Smooth muscle cell (in vitro differentiated cells): ENCODE data around the gene ETNPPL. TPM values are rescaled to one million over a fixed set of nuclear protein-coding genes. Genes with fewer than 3 reads are reported as not detected.

ENCODE experiments used
- DNase-seq: peaks from one replicate; lab custom pipeline; 2025; ENCODE audit not compliant: unreplicated experiment; lab: John Stamatoyannopoulos, UW
- H2AFZ ChIP-seq: fragments of 200-600 bp; sonication (generic); 2 replicates; pipeline ENCODE4 v1.6.0; 2016; ENCODE audit warnings: antibody characterized with exemption, low read depth, mild to moderate bottlenecking
- H3F3A ChIP-seq: fragments of 200-600 bp; sonication (generic); 2 replicates; pipeline ENCODE4 v1.6.0; 2017; ENCODE audit warnings: antibody characterized with exemption, low read depth
- H3K27ac ChIP-seq: fragments of 200-600 bp; sonication (generic); 2 replicates; pipeline ENCODE4 v1.5.1; 2016; ENCODE audit warnings: low read depth, mild to moderate bottlenecking
- H3K27me3 ChIP-seq: fragments of 200-600 bp; sonication (generic); 2 replicates; pipeline ENCODE4 v1.6.1; 2016; ENCODE audit warnings: low read depth, mild to moderate bottlenecking
- H3K36me3 ChIP-seq: fragments of 200-600 bp; sonication (generic); 2 replicates; pipeline ENCODE4 v1.5.1; 2016; ENCODE audit warnings: low read depth
- H3K4me1 ChIP-seq: fragments of 200-600 bp; sonication (generic); 2 replicates; pipeline ENCODE4 v1.5.1; 2016; ENCODE audit warnings: low read depth
- H3K4me2 ChIP-seq: fragments of 200-600 bp; sonication (generic); 2 replicates; pipeline ENCODE4 v1.6.0; 2016; ENCODE audit warnings: mild to moderate bottlenecking
- H3K4me3 ChIP-seq: fragments of 200-600 bp; sonication (generic); 2 replicates; pipeline ENCODE4 v1.5.1; 2016; ENCODE audit warnings: mild to moderate bottlenecking
- H3K79me2 ChIP-seq: fragments of 200-600 bp; sonication (generic); 2 replicates; pipeline ENCODE4 v1.6.0; 2016; ENCODE audit warnings: low read depth, mild to moderate bottlenecking
- H3K9ac ChIP-seq: fragments of 200-600 bp; sonication (generic); 2 replicates; pipeline ENCODE4 v1.6.0; 2016; ENCODE audit warnings: low read depth
- H3K9me3 ChIP-seq: fragments of 200-600 bp; sonication (generic); replicated peaks from 2 replicates; pipeline ENCODE4 v1.5.1; 2016; ENCODE audit warnings: low read depth
- H4K20me1 ChIP-seq: fragments of 200-600 bp; sonication (generic); 2 replicates; pipeline ENCODE4 v1.6.0; 2016; ENCODE audit warnings: low read depth
- WGBS: methylation state at CpG from one replicate; pipeline ENCODE4 v1.1.7; 2016; ENCODE audit warnings: low lambda C conversion rate; 5-methylcytosine and 5-hydroxymethylcytosine counted together
- polyA plus RNA-seq: library from polyadenylated mRNA; unstranded; fragments of >200 nt; fragmentation: Nextera tagmentation; extraction: Ambion mirVana; gene quantifications from 2 replicates; pipeline ENCODE4 v1.2.1, GENCODE V29; 2016
- total RNA-seq: library from RNA; depleted of rRNA; stranded (reverse); fragments of >200 nt; gene quantifications from 2 replicates; pipeline ENCODE4 v1.2.3, GENCODE V29; 2014
- TF ChIP-seq, protein P1 (sequence below): fragments of 200-600 bp; sonication (generic); IDR thresholded peaks from 2 replicates; pipeline ENCODE4 v1.5.1; 2017; ENCODE audit warnings: borderline replicate concordance, mild to moderate bottlenecking, antibody characterized with exemption; ENCODE audit not compliant: insufficient read depth, poor library complexity, severe bottlenecking

ETNPPL gene
- total and polyA plus RNA-seq, 2 experiments from 2014 or later: not detected

DNA sequence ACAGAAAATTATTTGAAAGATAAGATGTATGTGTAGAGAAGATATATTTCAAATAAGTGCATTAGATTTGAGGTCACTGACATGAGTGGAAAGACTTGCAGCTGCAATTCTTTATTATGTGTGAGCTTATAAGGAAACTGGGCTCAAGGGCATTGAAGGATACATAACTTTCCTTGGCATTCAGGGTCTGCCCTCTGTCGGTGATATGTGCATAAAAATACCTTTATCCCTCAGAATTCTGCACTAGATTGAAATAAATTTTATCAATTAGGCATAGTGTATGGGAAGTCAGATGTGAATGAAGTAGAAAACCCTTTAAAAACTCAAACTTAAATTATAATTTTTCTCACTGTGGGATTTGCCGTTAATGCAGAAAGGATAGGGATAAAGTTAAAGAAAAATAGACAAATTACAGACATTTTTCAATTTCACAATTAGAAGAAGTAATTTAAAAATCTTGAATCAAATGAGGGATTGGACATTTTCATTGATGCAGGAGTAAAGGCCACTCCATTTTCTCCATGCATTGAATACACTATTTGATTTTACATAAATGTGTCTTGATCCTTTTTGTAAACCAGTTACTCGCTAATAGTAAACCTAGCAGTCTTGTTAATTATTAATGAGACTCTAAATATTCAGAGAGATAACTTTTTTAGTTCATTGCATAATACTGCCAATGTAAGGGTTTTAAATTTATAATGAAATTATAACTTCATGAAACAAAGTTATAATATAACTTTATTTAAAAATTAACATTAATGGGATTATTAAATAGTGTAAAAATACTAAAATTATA lies 21.0 kb upstream of the ETNPPL start:
- DNase-seq: no peak
- WGBS: 81% methylated on average over 3 of the region's 3 CpGs

DNA sequence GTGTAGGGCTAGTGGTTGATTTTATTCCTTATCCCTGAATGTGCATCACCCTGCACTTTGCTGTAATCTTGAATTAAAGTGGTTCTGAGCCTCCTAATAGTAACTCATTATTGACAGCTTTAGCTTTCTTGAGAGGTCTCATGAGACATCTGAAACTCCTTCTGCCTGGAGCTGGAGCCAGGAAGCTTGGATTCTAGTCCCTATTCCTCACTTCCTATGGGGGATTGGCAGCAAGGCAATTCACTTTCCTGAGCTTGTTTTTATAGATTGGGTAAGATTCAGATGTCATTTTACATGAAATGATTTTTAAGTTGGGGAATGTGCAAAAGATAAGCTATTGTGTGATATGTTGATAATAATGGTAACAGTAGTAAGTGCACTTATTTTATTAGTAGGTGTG lies 17.1 kb upstream of the ETNPPL start:
- Histone ChIP-seq H4K20me1 (no peaks in the 10 kb centered on the region), H3K9me3 (no peaks in the 10 kb centered on the region), H3K4me2 (no peak overlapping the region), H3K36me3 (no peaks in the 10 kb centered on the region), H3K4me3 (no peak overlapping the region), H3K27ac (no peak overlapping the region), H3K27me3 (peaks cover 7% of the 10 kb centered on the region), H3K9ac (no peak overlapping the region), H2AFZ (no peak overlapping the region), H3K79me2 (no peaks in the 10 kb centered on the region), H3K4me1 (no peaks in the 10 kb centered on the region), H3F3A (no peaks in the 10 kb centered on the region)
- no peak for DNase-seq
- TF ChIP-seq, protein P1, sequence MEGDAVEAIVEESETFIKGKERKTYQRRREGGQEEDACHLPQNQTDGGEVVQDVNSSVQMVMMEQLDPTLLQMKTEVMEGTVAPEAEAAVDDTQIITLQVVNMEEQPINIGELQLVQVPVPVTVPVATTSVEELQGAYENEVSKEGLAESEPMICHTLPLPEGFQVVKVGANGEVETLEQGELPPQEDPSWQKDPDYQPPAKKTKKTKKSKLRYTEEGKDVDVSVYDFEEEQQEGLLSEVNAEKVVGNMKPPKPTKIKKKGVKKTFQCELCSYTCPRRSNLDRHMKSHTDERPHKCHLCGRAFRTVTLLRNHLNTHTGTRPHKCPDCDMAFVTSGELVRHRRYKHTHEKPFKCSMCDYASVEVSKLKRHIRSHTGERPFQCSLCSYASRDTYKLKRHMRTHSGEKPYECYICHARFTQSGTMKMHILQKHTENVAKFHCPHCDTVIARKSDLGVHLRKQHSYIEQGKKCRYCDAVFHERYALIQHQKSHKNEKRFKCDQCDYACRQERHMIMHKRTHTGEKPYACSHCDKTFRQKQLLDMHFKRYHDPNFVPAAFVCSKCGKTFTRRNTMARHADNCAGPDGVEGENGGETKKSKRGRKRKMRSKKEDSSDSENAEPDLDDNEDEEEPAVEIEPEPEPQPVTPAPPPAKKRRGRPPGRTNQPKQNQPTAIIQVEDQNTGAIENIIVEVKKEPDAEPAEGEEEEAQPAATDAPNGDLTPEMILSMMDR: no peak

More for the DNA sequence above, 21.0 kb upstream of the ETNPPL start:
- Histone ChIP-seq H3K27ac (no peak overlapping the region), H3K9me3 (no peaks in the 10 kb centered on the region), H3K4me1 (no peaks in the 10 kb centered on the region), H3K27me3 (peaks cover 7% of the 10 kb centered on the region), H3K36me3 (no peaks in the 10 kb centered on the region), H3K4me3 (no peak overlapping the region), H3K9ac (no peak overlapping the region), H2AFZ (no peak overlapping the region), H4K20me1 (no peaks in the 10 kb centered on the region), H3K79me2 (no peaks in the 10 kb centered on the region), H3F3A (no peaks in the 10 kb centered on the region), H3K4me2 (no peak overlapping the region)
- TF ChIP-seq, protein P1: peak; percentile 25

DNA sequence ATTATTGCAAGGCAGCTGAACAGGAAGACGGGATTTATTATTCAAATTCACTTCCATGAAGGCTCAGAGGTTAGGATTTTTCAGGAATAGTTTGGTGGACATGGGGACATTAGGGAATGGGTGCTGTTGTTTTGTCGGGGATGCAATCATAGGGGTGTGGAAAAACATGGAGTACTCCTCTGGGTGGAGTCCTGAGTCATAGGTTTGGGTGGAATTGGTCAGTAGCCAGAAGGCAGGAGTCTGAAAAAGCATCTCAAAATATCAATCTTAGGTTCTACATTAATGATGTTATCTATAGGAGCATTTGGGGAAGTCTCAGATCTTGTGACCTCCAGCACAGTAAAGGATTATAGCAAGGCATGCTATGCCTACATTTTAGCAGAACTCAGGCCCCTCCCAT lies 14.5 kb upstream of the ETNPPL start:
- Histone ChIP-seq H3K9me3 (no peaks in the 10 kb centered on the region), H3F3A (no peaks in the 10 kb centered on the region), H3K4me2 (no peak overlapping the region), H3K36me3 (no peaks in the 10 kb centered on the region), H3K4me1 (no peaks in the 10 kb centered on the region), H2AFZ (no peak overlapping the region), H3K27me3 (peaks cover 7% of the 10 kb centered on the region), H3K27ac (no peak overlapping the region), H3K79me2 (no peaks in the 10 kb centered on the region), H4K20me1 (no peaks in the 10 kb centered on the region), H3K9ac (no peak overlapping the region), H3K4me3 (no peak overlapping the region)
- DNase-seq: no peak
- 98% methylated on average over 2 of the region's 2 CpGs for WGBS
- TF ChIP-seq, protein P1: no peak

DNA sequence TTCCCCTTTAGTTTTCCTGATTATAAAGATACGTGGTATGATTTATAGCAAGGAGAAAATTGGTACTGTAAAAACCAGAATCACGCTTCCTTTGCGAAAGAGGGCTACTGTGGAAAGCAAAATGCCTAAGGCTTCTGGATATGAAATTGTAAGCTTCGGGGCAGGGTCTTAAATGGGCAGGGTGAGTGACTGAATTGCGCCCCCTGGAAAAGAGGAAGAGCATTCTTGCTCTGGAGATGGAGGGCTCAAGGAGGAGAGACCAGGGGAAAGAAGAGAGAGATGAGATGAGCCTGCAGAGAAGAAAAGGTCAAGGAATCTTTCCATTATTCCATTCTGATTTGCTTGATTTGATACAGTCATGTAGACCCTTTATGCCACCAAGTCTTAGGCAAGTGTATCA lies 13.1 kb upstream of the ETNPPL start:
- DNase-seq: no peak
- Histone ChIP-seq H3K9ac (no peak overlapping the region), H3K4me2 (no peak overlapping the region), H3K36me3 (no peaks in the 10 kb centered on the region), H3K79me2 (no peaks in the 10 kb centered on the region), H3K27ac (no peak overlapping the region), H3F3A (no peaks in the 10 kb centered on the region), H3K4me3 (no peak overlapping the region), H2AFZ (no peak overlapping the region), H3K4me1 (no peaks in the 10 kb centered on the region), H3K9me3 (no peaks in the 10 kb centered on the region), H3K27me3 (peaks cover 7% of the 10 kb centered on the region), H4K20me1 (no peaks in the 10 kb centered on the region)
- WGBS: 84% methylated on average over 5 of the region's 5 CpGs
- TF ChIP-seq, protein P1: no peak
